22Rv1 (cell line): Measurements from ENCODE around the gene KLHDC4.

ENCODE experiments used
- H3K27ac ChIP-seq: fragments of 450-650 bp; 2 replicates; pipeline ENCODE4 v1.5.1; 2017
- CTCF ChIP-seq: fragments of 450-650 bp; IDR thresholded peaks from 2 replicates; pipeline ENCODE4 v1.5.1; 2017; ENCODE audit warnings: mild to moderate bottlenecking
- ZFX ChIP-seq: fragments of 450-650 bp; IDR thresholded peaks from 2 replicates; pipeline ENCODE4 v1.6.1; 2017; ENCODE audit warnings: antibody characterized with exemption, borderline replicate concordance

KLHDC4 gene

GRCh38 chr16:87709677-87710076, 56.1 kb downstream of the KLHDC4 start:
- H3K27ac ChIP-seq: no peak overlapping the region
- TF ChIP-seq ZFX: no peak
- TF ChIP-seq CTCF: no peak

GRCh38 chr16:87708881-87709638, 56.7 kb downstream of the KLHDC4 start:
- no peak overlapping the region for H3K27ac ChIP-seq
- TF ChIP-seq CTCF: no peak
- TF ChIP-seq ZFX: no peak

- TF ChIP-seq CTCF (no peak), ZFX (no peak)
- H3K27ac ChIP-seq: no peak overlapping the region
Observed at GRCh38 chr16:87707714-87708580, 57.8 kb downstream of the KLHDC4 start.

GRCh38 chr16:87707097-87707496, 58.7 kb downstream of the KLHDC4 start:
- H3K27ac ChIP-seq: peak overlapping the region; percentile 4; the same call in 1 of the 2 replicates

GRCh38 chr16:87706278-87707000, 59.3 kb downstream of the KLHDC4 start:
- peak overlapping the region; percentile 4; the same call in 1 of the 2 replicates for H3K27ac ChIP-seq
- TF ChIP-seq ZFX (no peak), CTCF (no peak)

More at GRCh38 chr16:87707097-87707496, 58.7 kb downstream of the KLHDC4 start:
- TF ChIP-seq CTCF (0 out of 2 replicates have a peak, but pooled peaks have one; percentile 4), ZFX (no peak)

GRCh38 chr16:87705771-87706277, 60.0 kb downstream of the KLHDC4 start:
- H3K27ac ChIP-seq: peak overlapping the region; percentile 46
- TF ChIP-seq ZFX (no peak), CTCF (no peak)
